K562 (cell line): ENCODE measurements around the gene NSUN2. TPM values are rescaled to one million over a fixed set of nuclear protein-coding genes. Genes with fewer than 3 reads are reported as not detected.

Source experiments
- ATAC-seq: fragments of 200-7000 bp; cut with Tn5 transposase; 3 replicates; pipeline ENCODE4 v1.9.1; 2020; ENCODE audit warnings: moderate library complexity
- BruUV-seq: library from RNA; stranded (reverse); fragments of 400-500 nt; replicated peaks from 2 replicates; lab custom pipeline; 2021; lab: Mats Ljungman, UMichigan
- CTCF ChIA-PET: fragments of 300-600 bp; formaldehyde crosslinking; extraction: SDS; loops from one replicate; lab custom pipeline; 2021; ENCODE audit warnings: low intra/inter-chr PET ratio; lab: Yijun Ruan, JAX
- POLR2A ChIA-PET: fragments of 300-600, 350-650 bp; sonication (Branson Sonifier 250); formaldehyde crosslinking; extraction: SDS; loops from one replicate; lab custom pipeline; 2021; ENCODE audit warnings: antibody characterized with exemption, inconsistent platforms; lab: Yijun Ruan, JAX
- DNase-seq, 4 experiments: peaks; one replicate each; pipeline versions ENCODE4 v3.0.0 to v3.0.0-alpha.2; 2011 to 2018; ENCODE audit warnings: low spot score in 3 of 4, mixed read lengths in 3 of 4; ENCODE audit errors: extremely low read depth in 1 of 4
- FAIRE-seq: peaks from 2 replicates; lab custom pipeline; 2011; peaks lifted over from hg19 to GRCh38; lab: Jason Lieb, UNC
- H2AFZ ChIP-seq: 2 replicates; pipeline ENCODE4 v1.6.0; 2011; ENCODE audit warnings: low read depth, low read length, control low read depth, inconsistent platforms
- H3K27ac ChIP-seq: fragments of 200-600 bp; 3 replicates; pipeline ENCODE4 v1.8.0; 2011; ENCODE audit warnings: low read depth, mild to moderate bottlenecking, control low read depth, inconsistent platforms, low read length, moderate library complexity, mixed read lengths; ENCODE audit errors: extremely low read depth
- H3K27me3 ChIP-seq, 2 experiments: fragments of 300-600 bp in 1 of 2; 2 replicates in 1 of 2; 3 replicates in 1 of 2; pipeline versions ENCODE4 v1.6.0 to v1.8.0; 2011; ENCODE audit warnings: inconsistent platforms in 2 of 2, low read length in 2 of 2, mild to moderate bottlenecking in 1 of 2, mixed read lengths in 1 of 2, moderate library complexity in 1 of 2; ENCODE audit not compliant: control insufficient read depth in 2 of 2, insufficient read depth in 2 of 2
- H3K36me3 ChIP-seq: fragments of 300-600 bp; 3 replicates; pipeline ENCODE4 v1.8.0; 2011; ENCODE audit warnings: mild to moderate bottlenecking, low read length, inconsistent platforms; ENCODE audit not compliant: control insufficient read depth, insufficient read depth
- H3K4me1 ChIP-seq, 2 experiments: fragments of 200-600 bp in 1 of 2; replicated peaks in 1 of 2; 2 replicates in 1 of 2; 3 replicates in 1 of 2; pipeline versions ENCODE4 v1.5.1 to v1.8.0; 2011; ENCODE audit warnings: inconsistent platforms in 2 of 2, low read length in 2 of 2, mild to moderate bottlenecking in 1 of 2, mixed read lengths in 1 of 2, moderate library complexity in 1 of 2; ENCODE audit not compliant: control insufficient read depth in 2 of 2, insufficient read depth in 2 of 2
- H3K4me2 ChIP-seq: 2 replicates; pipeline ENCODE4 v1.6.1; 2011; ENCODE audit warnings: low read length, control low read depth, inconsistent platforms, mixed read lengths; ENCODE audit not compliant: insufficient read depth
- H3K4me3 ChIP-seq: fragments of 200-600 bp; sonication (generic), shearing (Covaris generic); 2 replicates; pipeline ENCODE4 v1.5.1; 2016; ENCODE audit warnings: control low read depth, inconsistent platforms
- H3K79me2 ChIP-seq: fragments of 200-600 bp; 3 replicates; pipeline ENCODE4 v1.8.0; 2011; ENCODE audit warnings: low read length, inconsistent platforms; ENCODE audit not compliant: control insufficient read depth, insufficient read depth
- H3K9ac ChIP-seq, 2 experiments: 2 replicates each; pipeline versions ENCODE4 v1.6.0 to v1.6.1; 2011; ENCODE audit warnings: low read depth in 2 of 2, low read length in 2 of 2, control low read depth in 1 of 2, inconsistent platforms in 1 of 2, mild to moderate bottlenecking in 1 of 2, mixed read lengths in 1 of 2; ENCODE audit not compliant: insufficient read depth in 1 of 2
- H3K9me1 ChIP-seq: one replicate; pipeline ENCODE4 v1.6.0; 2011; ENCODE audit warnings: inconsistent platforms, mild to moderate bottlenecking, low read length, moderate library complexity; ENCODE audit not compliant: control insufficient read depth, insufficient read depth
- H3K9me3 ChIP-seq: replicated peaks from 2 replicates; pipeline ENCODE4 v1.5.1; 2011; ENCODE audit warnings: low read depth, low read length, inconsistent platforms; ENCODE audit not compliant: control insufficient read depth, insufficient read depth
- H4K20me1 ChIP-seq: replicated peaks from 2 replicates; pipeline ENCODE4 v1.6.1; 2011; ENCODE audit warnings: low read length, inconsistent platforms, mixed read lengths; ENCODE audit not compliant: control insufficient read depth, insufficient read depth
- ARID2 ChIP-seq: fragments of 450-650 bp; IDR thresholded peaks from 2 replicates; pipeline ENCODE4 v1.6.1; 2017; ENCODE audit warnings: antibody characterized with exemption, mild to moderate bottlenecking
- ARID4B ChIP-seq: sonication (generic); formaldehyde crosslinking; IDR thresholded peaks from 2 replicates; pipeline ENCODE4 v1.8.0; 2022; ENCODE audit warnings: mild to moderate bottlenecking, missing genetic modification reagents
- BRCA1 ChIP-seq, 2 experiments: fragments of 450-650 bp in 1 of 2; sonication (generic) in 1 of 2; formaldehyde crosslinking in 1 of 2; IDR thresholded peaks; 2 replicates each; pipeline versions ENCODE4 v1.5.0 to v1.6.1; 2017 to 2020; ENCODE audit warnings: mild to moderate bottlenecking in 1 of 2, missing genetic modification reagents in 1 of 2
- L3MBTL2 ChIP-seq: fragments of 450-650 bp; IDR thresholded peaks from 2 replicates; pipeline ENCODE4 v1.6.1; 2016; ENCODE audit warnings: mild to moderate bottlenecking, moderate library complexity
- RNF219 ChIP-seq: fragments of 250-450 bp; sonication (Bioruptor Pico); IDR thresholded peaks from 2 replicates; pipeline ENCODE4 v1.5.0; 2022; ENCODE audit warnings: mild to moderate bottlenecking
- SRF ChIP-seq, 2 experiments: fragments of 250-450, 450-650 bp in 1 of 2; sonication (Bioruptor Pico) in 1 of 2; sonication (generic) in 1 of 2; formaldehyde crosslinking; IDR thresholded peaks; 2 replicates each; pipeline versions ENCODE4 v1.5.0 to v1.5.1; 2020 to 2022; ENCODE audit warnings: mild to moderate bottlenecking in 1 of 2, missing genetic modification reagents in 1 of 2
- THRAP3 ChIP-seq: fragments of 450-650 bp; IDR thresholded peaks from 2 replicates; pipeline ENCODE4 v1.6.1; 2016; ENCODE audit warnings: mild to moderate bottlenecking, inconsistent platforms, borderline replicate concordance
- WHSC1 ChIP-seq: IDR thresholded peaks from one replicate; pipeline ENCODE4 v1.6.1; 2012; ENCODE audit warnings: low read length, control low read depth, inconsistent platforms
- ZBTB26 ChIP-seq: fragments of 450-650 bp; formaldehyde crosslinking; IDR thresholded peaks from 2 replicates; pipeline ENCODE4 v1.4.0; 2022; ENCODE audit warnings: missing genetic modification characterization
- ZFX ChIP-seq: sonication (generic); formaldehyde crosslinking; IDR thresholded peaks from 2 replicates; pipeline ENCODE4 v1.8.0; 2022; ENCODE audit warnings: mild to moderate bottlenecking, missing genetic modification reagents, moderate library complexity
- ZNF282 ChIP-seq: sonication (generic); formaldehyde crosslinking; IDR thresholded peaks from 2 replicates; pipeline ENCODE4 v1.8.1; 2023; ENCODE audit warnings: missing genetic modification reagents
- ZNF354B ChIP-seq: fragments of 250-450 bp; sonication (Bioruptor Pico); IDR thresholded peaks from 2 replicates; pipeline ENCODE4 v1.4.0; 2020
- WGBS: fragments of 100-300 bp; shearing (Covaris generic); methylation state at CpG from one replicate; pipeline ENCODE4 v1.1.6; 2016; ENCODE audit warnings: low coverage, mixed read lengths; ENCODE audit not compliant: insufficient coverage; ENCODE audit errors: missing lambda C conversion rate; 5-methylcytosine and 5-hydroxymethylcytosine counted together
- in situ Hi-C: fragments of 300-500 bp; cut with MboI; formaldehyde crosslinking; loops from 4 replicates; pipeline ENCODE4 v1.15.0; 2018; ENCODE audit warnings: inconsistent platforms, mixed read lengths
- intact Hi-C: fragments of 100-400 bp; cut with micrococcal nuclease; formaldehyde crosslinking; loops from 2 replicates; pipeline ENCODE4 v1.14.2; 2022
- polyA plus RNA-seq, 8 experiments: library from polyadenylated mRNA; depleted of rRNA in 4 of 8; stranded (reverse) in 5 of 8; unstranded in 3 of 8; fragments of >200 nt; fragmentation: Nextera tagmentation in 2 of 8; fragmentation: Illumina TruSeq in 1 of 8; extraction: Ambion mirVana in 2 of 8; extraction: Trizol in 1 of 8; gene quantifications; 2 replicates each; pipeline versions ENCODE4 v1.2.1 to v1.2.3, GENCODE V29; 2011 to 2014; ENCODE audit warnings: inconsistent platforms in 1 of 8, missing spikeins in 1 of 8
- total RNA-seq, 7 experiments: library from RNA; depleted of rRNA in 6 of 7; stranded (reverse); fragments of >200 nt in 6 of 7; fragmentation: Illumina TruSeq in 2 of 7; extraction: Trizol in 2 of 7; gene quantifications; 2 replicates each; pipeline versions ENCODE4 v1.2.1 to v1.2.3, GENCODE V29; 2011 to 2021; ENCODE audit warnings: low replicate concordance in 1 of 7

NSUN2 gene
- total and polyA plus RNA-seq, 9 of the 15 experiments (the other 6 are each of a cell fraction or from before 2014, with no cell fraction given) = 9.2 to 167 (median 127) TPM

- H4K20me1 ChIP-seq = 0 out of 2 replicates have a peak, but pooled peaks cover 6% of the 10 kb centered on the region
- FAIRE-seq = no peak
- CTCF ChIA-PET = no interaction called here
- peak overlapping the region; percentile 36; the same call in 1 of the 2 replicates for H2AFZ ChIP-seq
- POLR2A ChIA-PET = interaction anchor here (0.6 kb wide), 1 partner anchor 153 kb away, joined by 5 read pairs; no protein-coding TSS in a partner anchor
- H3K27me3 ChIP-seq = peaks cover 65 to 76% of the 10 kb centered on the region in 2 experiments
- in situ Hi-C loops = no loop called here
- H3K4me3 ChIP-seq = peak overlapping the region; percentile 14; the same call in 1 of the 2 replicates
- peak; percentile 54 to 89 (median 84) for DNase-seq
- intact Hi-C loops = no loop called here
- no TSS peak for BruUV-seq
- peak; percentile 95 for ATAC-seq
- H3K9ac ChIP-seq = peak overlapping the region in 1 of 2 experiments; percentile 58; a peak in 1 of 4 replicates
- no peaks in the 10 kb centered on the region for H3K36me3 ChIP-seq
- H3K27ac ChIP-seq = no peak overlapping the region
- peaks cover 3% of the 10 kb centered on the region for H3K9me1 ChIP-seq
- peaks cover 0 to 12% of the 10 kb centered on the region in 2 experiments; a peak in 2 of 5 replicates for H3K4me1 ChIP-seq
- H3K4me2 ChIP-seq = peak overlapping the region; percentile 32
- WGBS = 13% methylated on average over 40 of the region's 85 CpGs
- no peaks in the 10 kb centered on the region for H3K9me3 ChIP-seq
- H3K79me2 ChIP-seq = no peaks in the 10 kb centered on the region
- no peak for TF ChIP-seq ZNF354B (CRISPR knock-in tag)
- TF ChIP-seq SRF (CRISPR knock-in tag; IDR thresholded peaks at IDR 0.05) = no peak
- TF ChIP-seq THRAP3 = no peak
- TF ChIP-seq WHSC1 = no peak
- TF ChIP-seq ZNF282 (CRISPR knock-in tag) = no peak
- TF ChIP-seq BRCA1 (IDR thresholded peaks at IDR 0.05) = no peak
- TF ChIP-seq BRCA1 (CRISPR knock-in tag; IDR thresholded peaks at IDR 0.05) = no peak
- TF ChIP-seq L3MBTL2 = peak; percentile 75; the same call in 1 of the 2 replicates
- no peak for TF ChIP-seq ZBTB26
- no peak for TF ChIP-seq ARID4B (CRISPR knock-in tag)
- TF ChIP-seq RNF219 (CRISPR knock-in tag) = no peak
- TF ChIP-seq ARID2 = no peak
- peak; percentile 33; the same call in 1 of the 2 replicates for TF ChIP-seq ZFX (CRISPR knock-in tag)
These were observed 49.6 kb downstream of the NSUN2 start for GRCh38 chr5:6583049-6583880.
